Non-pigmented ciliary epithelial cell (primary cell): ENCODE data around the gene ASPG.

ENCODE experiments used
- DNase-seq: peaks from one replicate; pipeline ENCODE4 v3.0.0-alpha.2; 2010; ENCODE audit warnings: low read depth

ASPG gene

GRCh38 chr14:104105071-104105821, 19.7 kb downstream of the ASPG start:
- DNase-seq, result no peak

GRCh38 chr14:104105822-104106470, 20.4 kb downstream of the ASPG start:
- no peak for DNase-seq

DNA sequence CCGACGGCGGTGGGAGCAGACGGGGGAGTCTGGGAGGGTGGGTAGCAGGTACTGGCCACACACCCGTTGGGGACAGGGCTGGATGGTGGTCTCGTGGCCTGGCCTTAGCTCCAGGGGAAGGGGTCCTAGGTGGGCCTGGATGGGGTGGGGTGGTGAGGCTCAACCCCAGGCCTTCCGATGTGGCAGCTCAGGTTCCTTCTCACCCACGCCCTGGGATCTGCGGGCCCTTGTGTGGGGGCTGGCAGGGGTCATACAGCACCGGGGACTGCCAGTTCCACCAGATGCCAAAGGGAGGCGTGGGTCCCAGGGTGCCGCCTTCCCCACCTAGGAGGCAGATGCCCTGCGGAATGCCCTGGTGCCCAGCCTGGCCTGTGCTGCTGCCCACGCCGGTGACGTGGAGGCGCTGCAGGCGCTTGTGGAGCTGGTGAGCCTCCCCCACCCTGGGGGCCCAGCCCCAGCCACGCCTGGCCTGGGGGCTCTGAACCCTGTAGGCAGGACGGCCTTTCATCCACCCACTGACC, 21.0 kb downstream of the ASPG start:
- no peak for DNase-seq

GRCh38 chr14:104107101-104107581, 21.6 kb downstream of the ASPG start:
- no peak for DNase-seq

DNA sequence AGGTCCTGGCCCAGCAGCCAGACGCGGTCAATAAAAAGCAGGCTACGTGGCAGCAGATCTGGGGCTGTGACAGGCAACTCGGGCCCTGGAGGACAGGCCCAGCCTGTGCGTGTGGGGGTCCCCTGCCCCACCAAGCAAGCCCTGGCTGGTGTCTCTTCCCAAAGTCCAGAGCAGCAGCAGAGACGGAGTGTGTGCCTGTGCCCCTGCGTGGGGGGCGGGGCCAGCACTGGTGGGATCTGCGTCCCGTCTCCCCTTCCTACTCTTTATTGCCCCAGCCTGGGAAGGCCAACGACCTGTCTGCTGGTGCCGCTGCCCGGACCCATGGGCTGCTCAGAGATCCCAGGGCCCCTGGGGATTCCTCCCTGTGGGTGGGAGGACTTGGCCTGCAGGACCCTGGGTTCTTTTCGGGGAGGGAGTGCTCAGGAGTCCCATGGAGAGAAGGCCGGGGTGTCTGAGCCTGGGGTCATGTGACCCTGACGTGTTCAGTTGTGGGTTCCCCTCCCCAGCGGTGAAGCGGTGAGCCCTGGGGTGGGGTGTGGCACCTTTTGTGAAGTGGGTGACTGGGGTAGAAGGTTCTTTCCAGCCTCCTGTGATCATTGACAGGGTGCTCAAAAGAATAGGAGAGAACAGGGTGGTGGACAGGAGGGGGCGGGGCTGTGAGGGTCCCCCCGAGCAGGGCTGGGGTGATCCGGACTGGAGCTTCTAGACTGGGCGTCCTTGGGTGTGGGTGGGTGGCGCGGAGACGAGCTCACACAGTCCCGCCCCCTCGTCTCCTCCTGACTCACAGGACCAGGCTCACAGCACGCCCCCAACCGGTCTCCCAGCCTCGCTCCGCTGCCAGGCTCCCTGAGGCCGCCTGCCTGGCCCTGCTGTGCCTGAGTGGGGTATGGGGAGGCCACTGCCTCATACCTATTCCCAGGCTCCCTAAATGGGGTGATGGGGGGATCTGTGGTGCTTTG, 22.4 kb downstream of the ASPG start:
- DNase-seq, result no peak

GRCh38 chr14:104108570-104109541, 23.4 kb downstream of the ASPG start:
- no peak for DNase-seq

DNA sequence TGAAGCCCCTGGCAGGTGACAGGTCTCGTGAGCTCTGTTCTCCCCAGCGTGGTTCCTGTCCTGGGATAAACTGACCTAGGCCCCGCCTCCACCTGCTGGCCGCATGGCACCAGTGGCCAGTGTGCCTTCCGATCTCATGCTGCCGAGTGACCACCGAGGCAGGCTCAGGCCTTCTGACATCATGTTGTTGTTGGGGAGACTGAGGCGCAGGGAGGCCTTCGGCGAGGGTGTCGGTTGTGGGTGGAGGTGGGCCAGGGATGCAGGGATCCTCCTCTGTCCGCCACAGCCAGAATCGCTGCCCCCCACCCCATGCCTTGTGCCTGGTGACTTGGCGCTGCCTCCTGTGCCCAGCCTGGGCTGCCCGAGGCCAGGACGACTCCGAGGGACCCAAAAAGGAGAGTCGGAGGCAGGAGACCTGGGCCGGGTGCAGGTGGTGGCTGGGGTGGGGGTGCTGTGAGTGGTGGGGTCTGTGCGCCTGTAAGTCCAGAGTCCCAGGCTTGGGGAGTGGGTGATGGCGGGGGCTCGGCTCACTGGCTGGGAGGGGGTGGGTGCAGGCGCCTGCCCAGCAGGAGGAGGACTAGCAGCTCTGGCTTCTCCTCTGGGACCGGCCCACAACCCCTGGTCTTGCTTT, 24.3 kb downstream of the ASPG start:
- DNase-seq, result no peak

DNA sequence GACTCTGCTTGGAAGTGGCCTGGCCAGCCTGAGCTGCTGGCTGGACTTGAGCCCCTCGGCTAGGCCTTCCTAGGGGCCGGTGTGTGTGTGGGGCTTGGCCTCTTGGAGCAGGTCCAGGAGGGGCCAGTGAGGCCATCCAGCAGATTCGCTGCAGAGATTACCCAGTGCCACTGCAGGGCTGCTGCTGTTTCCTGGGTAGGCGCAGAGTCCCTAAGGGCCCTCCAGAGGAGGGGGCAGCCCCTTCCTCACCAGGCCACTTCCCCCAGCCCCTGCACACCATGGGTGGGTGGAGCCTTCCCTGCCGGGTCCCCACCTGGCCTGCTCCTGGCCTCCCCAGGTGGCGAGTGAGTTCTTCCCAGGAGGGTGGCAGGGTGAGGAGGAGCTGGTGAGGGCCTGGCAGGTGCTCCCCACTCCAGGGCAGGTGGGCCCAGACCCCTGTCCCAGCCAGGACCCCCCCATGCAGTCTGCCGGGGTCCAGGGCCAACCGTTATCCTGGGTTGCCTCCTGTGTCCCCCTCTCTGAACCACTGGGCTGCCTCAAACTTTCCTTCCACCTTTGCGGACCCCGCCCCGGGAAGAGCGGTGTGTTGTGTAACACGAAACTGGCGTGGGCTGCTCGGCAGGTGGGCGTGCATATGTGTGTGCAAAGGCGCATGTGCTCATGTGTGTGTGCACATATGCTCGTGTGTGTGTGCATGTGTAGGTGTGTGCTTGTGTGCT, 25.1 kb downstream of the ASPG start:
- DNase-seq, result no peak

DNA sequence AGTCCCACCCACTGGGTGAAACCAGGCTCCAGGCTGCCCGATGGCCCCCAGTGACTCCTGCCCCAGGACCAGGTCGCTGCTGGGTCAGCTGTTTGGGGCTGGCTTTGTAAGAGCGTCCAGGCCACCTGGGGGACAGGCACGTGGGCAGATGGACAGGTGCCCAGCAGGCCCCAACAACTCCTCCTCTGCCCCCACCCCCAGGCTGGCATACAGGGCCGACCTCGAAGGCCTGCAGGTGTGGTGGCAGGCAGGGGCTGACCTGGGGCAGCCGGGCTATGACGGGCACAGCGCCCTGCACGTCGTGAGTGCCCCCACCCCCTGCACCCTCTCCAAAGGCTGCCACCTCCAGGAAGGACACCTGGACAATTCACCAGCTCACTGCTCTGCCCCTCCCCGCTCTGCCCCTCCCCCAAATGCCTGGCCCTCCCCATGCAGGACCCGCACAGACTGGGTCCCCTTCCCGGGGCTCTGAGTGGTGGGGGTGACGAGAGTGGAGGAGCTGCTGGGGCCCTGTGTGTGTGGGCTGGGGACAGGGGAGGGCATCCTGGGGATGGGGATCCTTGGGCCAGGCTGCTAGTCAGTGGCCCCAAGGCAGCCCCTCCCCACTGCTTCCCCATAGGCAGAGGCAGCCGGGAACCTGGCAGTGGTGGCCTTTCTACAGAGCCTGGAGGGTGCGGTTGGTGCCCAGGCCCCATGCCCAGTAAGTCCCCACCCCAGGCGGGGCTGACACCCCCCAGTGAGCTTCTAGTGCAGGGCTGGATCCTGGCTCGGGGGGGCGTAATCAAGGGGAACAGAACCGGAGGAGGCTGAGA, 26.0 kb downstream of the ASPG start:
- DNase-seq, result no peak

GRCh38 chr14:104112113-104112505, 26.6 kb downstream of the ASPG start:
- no peak for DNase-seq

- no peak for DNase-seq
Observed at GRCh38 chr14:104112609-104113571, 27.4 kb downstream of the ASPG start.

- no peak for DNase-seq
Observed at GRCh38 chr14:104113631-104114420, 28.3 kb downstream of the ASPG start.

DNA sequence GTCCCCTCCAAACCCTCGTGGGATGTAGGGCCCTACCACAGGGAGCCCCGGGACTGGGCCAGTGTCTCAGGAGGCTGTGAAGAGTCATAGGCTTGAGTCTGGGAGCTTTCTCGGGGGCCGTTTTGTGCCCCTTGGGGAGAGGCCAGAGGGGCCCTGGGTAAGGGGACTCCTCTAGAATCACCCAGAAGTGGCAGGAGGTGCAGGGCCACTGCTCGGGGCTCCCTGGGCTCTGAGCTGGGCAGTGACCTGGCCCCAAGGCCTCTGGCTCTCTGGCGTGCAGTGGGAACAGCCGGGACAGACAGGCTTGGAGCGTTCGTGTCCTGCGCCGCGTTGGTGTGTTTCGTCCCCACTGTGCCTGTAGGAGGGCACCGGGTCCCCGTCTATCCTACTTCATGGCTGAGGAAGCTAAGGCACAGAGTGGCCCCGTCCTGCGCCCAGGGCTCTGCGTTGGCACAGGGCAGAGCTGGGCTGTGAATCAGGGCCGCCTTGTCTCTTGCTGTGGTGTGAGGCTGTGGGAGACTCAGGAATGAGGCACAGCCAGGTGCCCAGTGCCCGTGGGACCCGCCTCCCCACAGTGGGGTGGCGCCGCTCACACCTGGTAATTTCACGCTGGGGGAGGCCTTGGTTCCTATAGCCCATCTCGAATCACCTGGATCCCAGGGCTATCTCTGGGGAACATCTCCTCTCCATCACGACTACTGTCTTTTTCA, 29.1 kb downstream of the ASPG start:
- no peak for DNase-seq

- no peak for DNase-seq
Observed at GRCh38 chr14:104115131-104115600, 29.7 kb downstream of the ASPG start.

- no peak for DNase-seq
Observed at GRCh38 chr14:104115691-104116287, 30.3 kb downstream of the ASPG start.

GRCh38 chr14:104116288-104116755, 30.8 kb downstream of the ASPG start:
- DNase-seq, result no peak
